Measurements from ENCODE around the gene C4orf33. TPM values are rescaled to one million over a fixed set of nuclear protein-coding genes. Genes with fewer than 3 reads are reported as not detected.

The C4orf33 gene
- total RNA-seq, 1 experiment from 2014 or later: 8.6 TPM

DNA sequence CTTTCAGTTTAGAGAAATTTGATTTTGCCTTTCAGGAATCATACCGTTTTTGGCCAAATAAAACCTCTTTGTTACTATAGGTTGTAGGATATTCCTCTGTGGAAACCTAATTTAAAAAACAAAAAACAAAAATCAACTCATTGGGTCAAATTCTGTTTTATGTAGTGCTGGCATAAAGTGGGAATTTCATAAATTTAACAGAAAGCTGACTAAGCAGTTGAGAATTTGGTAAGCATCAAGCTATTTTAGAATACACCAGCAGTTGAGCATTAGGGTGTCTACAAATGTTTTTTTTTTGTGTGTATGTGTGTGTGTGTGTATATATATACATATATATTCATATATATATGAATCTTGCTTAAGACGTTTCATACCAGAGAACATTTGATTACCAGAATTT lies 47.4 kb downstream of the C4orf33 start:
- Histone ChIP-seq H3K79me2 (ENCODE audit: insufficient read depth, low read length) (no peaks in the 10 kb centered on the region), H3K27me3 (ENCODE audit: insufficient read depth, low read length) (no peaks in the 10 kb centered on the region), H3K4me1 (ENCODE audit: control insufficient read depth in 1 of 2, insufficient read depth in 2 of 2, low read length in 2 of 2) (no peaks in the 10 kb centered on the region), H3K4me2 (ENCODE audit: low read length) (no peak overlapping the region), H3K9me2 (ENCODE audit: insufficient read depth) (no peaks in the 10 kb centered on the region), H3K4me3 (replicated peaks in 1 of 2; ENCODE audit: low read depth in 1 of 2, low read length in 2 of 2) (no peak overlapping the region), H3K27ac (ENCODE audit: low read depth, low read length) (no peak overlapping the region), H2AFZ (ENCODE audit: low read depth, low read length, poor library complexity, severe bottlenecking) (no peak overlapping the region), H3K9ac (ENCODE audit: low read length) (no peak overlapping the region), H3K9me3 (ENCODE audit: control insufficient read depth in 1 of 2, insufficient read depth in 1 of 2, low read depth in 1 of 2, low read length in 2 of 2) (no peaks in the 10 kb centered on the region), H3K36me3 (ENCODE audit: control insufficient read depth in 1 of 2, insufficient read depth in 2 of 2, low read length in 2 of 2) (no peaks in the 10 kb centered on the region), H4K20me1 (ENCODE audit: insufficient read depth) (no peaks in the 10 kb centered on the region)
- no TSS peak for BruUV-seq (replicated peaks)
- POLR2A ChIA-PET: no interaction called here
- TF ChIP-seq ZFX (IDR thresholded peaks at IDR 0.05): no peak
- TF ChIP-seq JUND (IDR thresholded peaks at IDR 0.05): no peak
- no peak for TF ChIP-seq ZNF274 (IDR thresholded peaks at IDR 0.05; ENCODE audit: low read depth, low read length)
- no peak for TF ChIP-seq YY1 (IDR thresholded peaks at IDR 0.05; ENCODE audit: extremely low read depth, insufficient replicate concordance, low read depth, low read length)
- no peak for TF ChIP-seq EZH2phosphoT487 (IDR thresholded peaks at IDR 0.05; ENCODE audit: borderline replicate concordance)
- TF ChIP-seq CTCF (IDR thresholded peaks at IDR 0.05 in 2 of 3, conservative IDR thresholded peaks at IDR 0.05 in 1 of 3; ENCODE audit: borderline replicate concordance in 1 of 3, insufficient read depth in 1 of 3, low read depth in 2 of 3, low read length in 2 of 3): no peak
- TF ChIP-seq, protein P1, sequence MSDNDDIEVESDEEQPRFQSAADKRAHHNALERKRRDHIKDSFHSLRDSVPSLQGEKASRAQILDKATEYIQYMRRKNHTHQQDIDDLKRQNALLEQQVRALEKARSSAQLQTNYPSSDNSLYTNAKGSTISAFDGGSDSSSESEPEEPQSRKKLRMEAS (IDR thresholded peaks at IDR 0.05): no peak
- TF ChIP-seq CEBPB (IDR thresholded peaks at IDR 0.05; ENCODE audit: low read depth): no peak
- no peak for TF ChIP-seq POLR2A (IDR thresholded peaks at IDR 0.05; ENCODE audit: borderline replicate concordance, extremely low read depth, insufficient read depth, insufficient read length)
- no peak for TF ChIP-seq SP1 (IDR thresholded peaks at IDR 0.05; ENCODE audit: low read depth)
- TF ChIP-seq FOSL1 (IDR thresholded peaks at IDR 0.05; ENCODE audit: low read depth): no peak
- RAD21 ChIA-PET (ENCODE audit: low non-redundant PET in 1 of 2, low total read pairs in 2 of 2, uncharacterized antibody in 2 of 2, unreplicated experiment in 2 of 2): no interaction called here
- intact Hi-C loops (cut with micrococcal nuclease): no loop called here
- DNase-seq (ENCODE audit: low read depth, low spot score): no peak
- CTCF ChIA-PET: no interaction called here
- no peak for ATAC-seq
